Ishikawa (cell line): ENCODE results near the gene ACLY.

ENCODE experiments used
- CEBPB ChIP-seq: IDR thresholded peaks from 2 replicates; pipeline ENCODE4 v1.6.1; 2012
- CREB1 ChIP-seq: IDR thresholded peaks from 2 replicates; pipeline ENCODE4 v1.6.1; 2012; ENCODE audit warnings: low read depth
- EGR1 ChIP-seq: IDR thresholded peaks from 2 replicates; pipeline ENCODE4 v1.6.1; 2012
- EP300 ChIP-seq: IDR thresholded peaks from 2 replicates; pipeline ENCODE4 v1.6.1; 2012; ENCODE audit warnings: borderline replicate concordance
- FOXM1 ChIP-seq: IDR thresholded peaks from 2 replicates; pipeline ENCODE4 v1.6.1; 2012; ENCODE audit warnings: low read depth, borderline replicate concordance
- NFIC ChIP-seq: IDR thresholded peaks from 2 replicates; pipeline ENCODE4 v1.6.1; 2012
- RAD21 ChIP-seq: IDR thresholded peaks from 2 replicates; pipeline ENCODE4 v1.6.1; 2012; ENCODE audit warnings: low read depth
- REST ChIP-seq: IDR thresholded peaks from 2 replicates; pipeline ENCODE4 v1.6.1; 2012; ENCODE audit warnings: low read depth, mild to moderate bottlenecking
- TAF1 ChIP-seq: IDR thresholded peaks from 2 replicates; pipeline ENCODE4 v1.6.1; 2012; ENCODE audit warnings: low read depth, mild to moderate bottlenecking
- TCF12 ChIP-seq: IDR thresholded peaks from 2 replicates; pipeline ENCODE4 v1.6.1; 2012; ENCODE audit warnings: low read depth
- TEAD4 ChIP-seq: IDR thresholded peaks from 2 replicates; pipeline ENCODE4 v1.6.1; 2012
- YY1 ChIP-seq: IDR thresholded peaks from 2 replicates; pipeline ENCODE4 v1.6.1; 2012; ENCODE audit warnings: low read depth
- ZBTB7A ChIP-seq: IDR thresholded peaks from 2 replicates; pipeline ENCODE4 v1.6.1; 2012; ENCODE audit warnings: low read depth
- TF ChIP-seq, protein P1 (sequence below): IDR thresholded peaks from 2 replicates; pipeline ENCODE4 v1.6.1; 2012
- TF ChIP-seq, protein P2 (sequence below): IDR thresholded peaks from 2 replicates; pipeline ENCODE4 v1.6.1; 2012

ACLY gene

DNA sequence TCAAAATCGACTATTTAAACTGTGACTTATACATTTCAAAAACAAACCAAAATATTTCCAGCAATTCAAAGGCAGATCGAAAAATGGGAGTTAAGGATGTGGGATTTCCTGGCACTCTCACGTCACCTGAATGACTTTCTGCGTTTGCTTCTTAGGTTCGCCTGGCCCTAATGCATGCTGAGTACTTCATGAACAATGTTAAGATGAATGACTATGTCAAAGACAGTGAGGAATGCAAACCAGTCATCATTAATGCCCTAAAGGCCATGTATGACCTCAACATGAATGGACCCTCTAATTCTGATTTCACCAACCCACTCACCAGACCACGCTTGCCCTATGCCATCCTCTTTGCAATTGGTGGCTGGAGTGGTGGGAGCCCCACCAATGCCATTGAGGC lies 73.8 kb downstream of the ACLY start:
- TF ChIP-seq EGR1: no peak
- TF ChIP-seq FOXM1: no peak
- TF ChIP-seq EP300: no peak
- TF ChIP-seq, protein P1, sequence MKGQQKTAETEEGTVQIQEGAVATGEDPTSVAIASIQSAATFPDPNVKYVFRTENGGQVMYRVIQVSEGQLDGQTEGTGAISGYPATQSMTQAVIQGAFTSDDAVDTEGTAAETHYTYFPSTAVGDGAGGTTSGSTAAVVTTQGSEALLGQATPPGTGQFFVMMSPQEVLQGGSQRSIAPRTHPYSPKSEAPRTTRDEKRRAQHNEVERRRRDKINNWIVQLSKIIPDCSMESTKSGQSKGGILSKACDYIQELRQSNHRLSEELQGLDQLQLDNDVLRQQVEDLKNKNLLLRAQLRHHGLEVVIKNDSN: no peak
- no peak for TF ChIP-seq ZBTB7A
- TF ChIP-seq RAD21: no peak

DNA sequence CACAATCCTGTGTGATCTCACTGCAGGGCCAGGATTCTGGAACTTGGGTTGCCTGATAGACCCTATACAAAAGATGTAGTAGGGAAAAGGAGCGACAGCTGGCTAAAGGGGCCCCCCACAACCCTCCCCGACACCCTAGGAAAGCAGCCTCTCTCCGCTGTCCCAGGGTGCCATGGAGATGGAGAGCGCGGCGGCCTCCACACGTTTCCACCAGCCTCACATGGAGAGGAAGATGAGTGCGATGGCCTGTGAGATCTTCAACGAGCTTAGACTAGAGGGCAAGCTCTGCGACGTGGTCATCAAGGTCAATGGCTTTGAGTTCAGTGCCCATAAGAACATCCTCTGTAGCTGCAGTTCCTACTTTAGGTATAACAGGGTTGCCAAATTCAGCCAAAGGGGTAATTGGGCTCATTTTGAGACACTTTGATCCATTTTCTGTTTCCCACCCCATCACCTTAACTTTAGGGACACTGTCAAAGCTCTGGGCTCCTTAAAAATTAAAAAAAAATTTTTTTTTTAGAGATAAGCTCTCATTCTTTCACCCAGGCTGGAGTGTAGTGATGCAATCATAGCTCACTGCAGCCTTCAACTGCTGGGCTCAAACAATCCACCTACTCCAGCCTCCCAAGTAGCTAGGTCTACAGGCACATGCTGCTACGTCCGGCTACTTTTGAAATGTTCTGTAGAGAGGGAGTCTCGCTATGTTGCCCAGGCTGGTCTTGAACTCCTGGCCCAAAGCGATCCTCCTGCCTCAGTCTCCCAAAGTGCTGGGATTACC lies 80.8 kb downstream of the ACLY start, which contains the start of gene KLHL10:
Gene KLHL10 (plus strand): TSS at position 65 of the 778 bp plus-strand sequence. CDS start 108 bp downstream, at position 173.
- TF ChIP-seq YY1: no peak
- no peak for TF ChIP-seq TCF12
- TF ChIP-seq ZBTB7A: no peak
- no peak for TF ChIP-seq TEAD4
- TF ChIP-seq, protein P2, sequence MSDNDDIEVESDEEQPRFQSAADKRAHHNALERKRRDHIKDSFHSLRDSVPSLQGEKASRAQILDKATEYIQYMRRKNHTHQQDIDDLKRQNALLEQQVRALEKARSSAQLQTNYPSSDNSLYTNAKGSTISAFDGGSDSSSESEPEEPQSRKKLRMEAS: no peak
- no peak for TF ChIP-seq EGR1
- TF ChIP-seq CREB1: no peak
- TF ChIP-seq NFIC: no peak
- TF ChIP-seq, protein P1: no peak
- no peak for TF ChIP-seq REST
- TF ChIP-seq EP300: no peak
- TF ChIP-seq TAF1: no peak
- TF ChIP-seq RAD21: no peak
- TF ChIP-seq FOXM1: no peak
- TF ChIP-seq CEBPB: no peak

DNA sequence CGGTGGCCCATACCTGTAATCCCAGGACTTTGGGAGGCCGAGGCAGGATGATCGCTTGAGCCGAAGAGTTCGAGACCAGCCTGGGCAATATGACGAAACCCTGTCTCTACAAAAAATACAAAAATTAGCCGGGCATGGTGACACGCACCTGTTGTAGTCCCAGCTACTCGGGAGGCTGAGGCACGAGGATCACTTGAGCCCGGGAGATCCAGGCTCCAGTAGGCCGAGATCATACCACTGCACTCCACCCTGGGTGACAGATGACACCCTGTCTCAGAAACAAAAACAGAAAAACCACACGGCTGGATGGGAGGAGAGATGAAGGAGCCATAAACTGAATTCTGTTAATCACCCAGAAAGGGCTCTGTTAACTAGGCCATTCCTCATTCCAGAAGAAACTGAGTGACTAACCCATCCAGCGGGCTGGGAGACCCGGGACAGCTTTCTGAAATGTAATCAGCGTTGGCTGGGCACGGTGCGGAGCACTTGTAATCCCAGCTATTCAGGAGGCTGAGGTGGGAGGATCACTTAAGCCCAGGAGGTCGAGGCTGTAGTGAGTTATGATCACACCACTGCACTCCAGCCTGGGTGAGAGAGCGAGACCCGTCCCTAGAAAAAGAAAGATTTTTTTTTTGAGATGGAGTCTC lies 82.1 kb downstream of the ACLY start:
- TF ChIP-seq EP300 (no peak), CEBPB (no peak)

DNA sequence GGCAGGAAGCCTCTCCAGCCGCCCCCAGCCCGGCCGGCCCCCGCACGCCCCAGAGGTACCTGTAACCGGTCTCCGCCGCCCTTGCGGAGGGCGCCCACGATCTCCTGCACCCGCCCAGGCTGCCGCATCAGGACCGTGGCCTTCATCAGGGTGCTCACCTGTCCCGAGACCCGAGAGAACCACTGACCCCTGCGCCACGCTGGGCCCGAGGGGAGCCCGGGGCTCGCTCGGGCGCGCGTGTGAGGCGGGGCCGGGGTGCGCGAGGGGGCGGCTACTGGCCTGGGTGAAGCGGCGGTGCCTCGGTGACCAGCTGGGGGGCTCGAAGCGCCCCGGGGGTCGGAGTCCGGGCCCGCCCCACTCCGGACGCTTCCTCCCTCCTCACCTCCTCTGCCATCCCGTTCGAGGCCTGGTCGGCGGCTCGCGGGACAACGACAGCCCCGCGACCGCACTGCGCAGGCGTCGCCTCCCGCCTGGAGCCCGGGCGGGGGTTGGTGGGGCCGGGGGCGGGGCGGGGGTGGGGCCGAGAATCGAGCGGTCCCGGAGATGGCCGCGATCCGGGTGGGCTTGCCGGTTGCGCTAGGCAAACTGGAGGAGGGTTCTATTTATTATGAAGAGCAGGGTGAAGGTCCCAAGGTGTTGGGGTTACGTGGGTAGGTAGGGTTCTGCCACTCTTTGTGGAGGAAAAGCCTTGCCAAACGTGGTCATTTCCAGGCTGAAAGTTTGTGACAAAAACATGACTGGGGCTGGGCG lies 82.8 kb downstream of the ACLY start, which contains the start of gene NT5C3B:
Gene NT5C3B (minus strand): TSS at position 433 of the 750 bp plus-strand sequence. CDS start 39 bp downstream, at position 394.
- TF ChIP-seq EGR1 (peak; percentile 35), TAF1 (peak; percentile 57), ZBTB7A (peak; percentile 75)
- TF ChIP-seq, protein P1: no peak
- TF ChIP-seq, protein P2: peak; percentile 31; the same call in 1 of the 2 replicates

DNA sequence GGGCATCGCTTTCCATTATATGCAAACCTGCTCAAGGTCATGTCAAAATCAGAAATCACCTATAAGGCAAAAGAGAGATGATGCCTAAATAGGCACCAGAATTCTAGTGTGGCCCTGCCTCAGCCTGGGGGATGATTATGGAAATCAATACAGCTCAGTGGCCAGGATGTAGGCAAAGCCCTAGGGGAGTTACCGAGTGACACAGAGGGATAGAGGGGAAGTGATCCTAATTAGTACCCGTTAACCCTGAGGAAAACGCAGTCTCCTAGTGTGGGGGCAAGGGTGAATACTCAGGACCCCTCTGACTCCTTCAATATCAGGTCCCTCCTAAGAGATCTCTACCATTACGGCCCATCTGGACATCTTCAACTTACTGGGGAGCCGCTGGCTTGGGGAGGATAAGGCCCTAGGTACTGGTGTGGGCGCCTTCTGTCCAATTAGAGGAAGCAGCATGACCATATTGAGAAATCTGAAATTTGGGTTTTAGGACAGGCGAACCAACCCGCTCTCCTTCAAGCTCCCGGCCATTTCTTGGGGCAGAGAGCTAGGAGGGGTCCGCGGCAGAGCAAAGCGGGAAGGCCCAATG lies 83.4 kb downstream of the ACLY start:
- TF ChIP-seq, protein P2: no peak
- no peak for TF ChIP-seq TAF1
- TF ChIP-seq REST: no peak
- TF ChIP-seq NFIC: no peak
- TF ChIP-seq EGR1: no peak
- TF ChIP-seq YY1: no peak
- no peak for TF ChIP-seq CREB1
- TF ChIP-seq, protein P1: no peak
- TF ChIP-seq RAD21: no peak
- TF ChIP-seq ZBTB7A: no peak
- TF ChIP-seq TEAD4: no peak
